ENCODE results near the gene OR51B2. TPM values are rescaled to one million over a fixed set of nuclear protein-coding genes. Genes with fewer than 3 reads are reported as not detected.

OR51B2 gene
- polyA plus RNA-seq, 4 donors: not detected

DNA sequence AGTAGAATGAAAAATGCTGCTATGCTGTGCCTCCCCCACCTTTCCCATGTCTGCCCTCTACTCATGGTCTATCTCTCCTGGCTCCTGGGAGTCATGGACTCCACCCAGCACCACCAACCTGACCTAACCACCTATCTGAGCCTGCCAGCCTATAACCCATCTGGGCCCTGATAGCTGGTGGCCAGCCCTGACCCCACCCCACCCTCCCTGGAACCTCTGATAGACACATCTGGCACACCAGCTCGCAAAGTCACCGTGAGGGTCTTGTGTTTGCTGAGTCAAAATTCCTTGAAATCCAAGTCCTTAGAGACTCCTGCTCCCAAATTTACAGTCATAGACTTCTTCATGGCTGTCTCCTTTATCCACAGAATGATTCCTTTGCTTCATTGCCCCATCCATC is 39.5 kb downstream of the OR51B2 start:
- no peak for DNase-seq (ENCODE audit: low read depth in 4 of 4, low spot score in 2 of 4)

DNA sequence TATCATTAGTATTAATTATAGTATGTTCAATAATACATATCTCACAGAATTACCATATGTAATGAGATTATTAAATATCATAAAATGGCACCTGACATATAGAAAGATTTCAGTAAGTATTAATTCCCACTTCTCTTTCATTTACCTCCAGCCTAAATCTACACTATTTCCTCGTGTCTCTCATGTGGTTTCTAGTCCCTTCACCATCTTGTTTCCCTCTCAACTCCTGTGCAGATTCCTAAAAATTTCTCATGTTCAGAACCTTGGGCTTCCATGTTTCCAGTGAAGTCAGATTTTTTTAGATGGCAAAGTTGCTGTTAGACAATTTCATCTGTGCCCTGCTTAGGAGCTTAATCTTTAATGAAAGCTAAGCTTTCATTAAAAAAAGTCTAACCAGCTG is 40.2 kb downstream of the OR51B2 start:
- DNase-seq (ENCODE audit: low read depth in 4 of 4, low spot score in 2 of 4): no peak

DNA sequence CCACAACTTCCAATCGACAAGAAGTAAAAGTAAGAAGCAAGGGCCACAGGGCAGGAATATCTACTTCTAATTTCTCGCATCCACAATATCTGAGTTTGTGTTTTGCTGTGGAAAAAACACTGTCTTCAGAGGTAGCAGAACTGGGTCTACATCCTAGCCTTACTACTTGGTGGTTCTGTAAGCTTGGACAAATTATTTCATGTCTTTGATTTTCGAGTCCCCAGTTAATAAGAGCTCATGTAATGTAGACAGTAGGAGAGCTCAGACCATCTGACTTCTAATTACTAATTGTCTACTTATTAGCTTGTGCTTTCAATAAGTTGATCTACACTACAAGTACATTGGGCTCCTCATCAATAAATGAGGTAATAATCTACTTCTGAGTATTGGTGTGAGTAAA is 41.0 kb downstream of the OR51B2 start:
- no peak for DNase-seq (ENCODE audit: low read depth in 4 of 4, low spot score in 2 of 4)

DNA sequence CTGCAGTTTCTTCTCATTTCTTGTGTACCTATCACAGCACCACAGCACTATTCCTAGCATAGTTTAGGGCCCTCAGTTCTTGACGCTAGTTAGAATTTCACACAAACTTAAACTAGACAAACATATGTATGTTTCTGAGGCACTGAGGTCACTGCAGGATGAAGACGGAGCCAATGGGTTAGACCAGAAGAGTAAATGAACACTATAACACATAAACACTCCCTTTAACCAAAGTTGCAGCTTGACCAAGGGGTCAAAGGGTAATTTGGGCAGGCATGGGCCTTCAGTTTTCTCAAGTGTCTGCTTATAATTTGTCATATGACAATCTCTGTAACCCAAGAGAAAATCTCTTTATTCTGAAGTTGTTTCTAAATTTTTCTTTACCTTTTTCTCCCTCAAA is 41.5 kb downstream of the OR51B2 start:
- no peak for DNase-seq (ENCODE audit: low read depth in 4 of 4, low spot score in 2 of 4)

DNA sequence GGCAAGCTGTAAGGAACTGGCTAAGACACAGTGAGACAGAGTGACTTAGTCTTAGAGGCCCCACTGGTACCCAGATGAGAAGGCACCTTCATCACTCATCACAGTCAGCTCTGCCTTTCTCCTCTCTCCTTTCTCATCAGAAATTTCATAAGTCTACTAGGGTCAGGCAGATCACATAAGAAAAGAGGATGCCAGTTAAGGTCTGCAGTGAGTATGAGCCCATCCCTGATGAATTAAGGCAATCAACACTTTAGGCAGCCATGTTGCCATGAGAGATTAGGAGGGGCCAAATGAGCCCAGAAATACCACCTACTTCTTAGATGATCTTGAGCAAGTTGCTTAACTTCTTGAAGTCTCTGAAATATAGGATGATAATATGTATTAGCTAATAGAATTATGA is 42.5 kb downstream of the OR51B2 start:
- DNase-seq (ENCODE audit: low read depth in 4 of 4, low spot score in 2 of 4): no peak

DNA sequence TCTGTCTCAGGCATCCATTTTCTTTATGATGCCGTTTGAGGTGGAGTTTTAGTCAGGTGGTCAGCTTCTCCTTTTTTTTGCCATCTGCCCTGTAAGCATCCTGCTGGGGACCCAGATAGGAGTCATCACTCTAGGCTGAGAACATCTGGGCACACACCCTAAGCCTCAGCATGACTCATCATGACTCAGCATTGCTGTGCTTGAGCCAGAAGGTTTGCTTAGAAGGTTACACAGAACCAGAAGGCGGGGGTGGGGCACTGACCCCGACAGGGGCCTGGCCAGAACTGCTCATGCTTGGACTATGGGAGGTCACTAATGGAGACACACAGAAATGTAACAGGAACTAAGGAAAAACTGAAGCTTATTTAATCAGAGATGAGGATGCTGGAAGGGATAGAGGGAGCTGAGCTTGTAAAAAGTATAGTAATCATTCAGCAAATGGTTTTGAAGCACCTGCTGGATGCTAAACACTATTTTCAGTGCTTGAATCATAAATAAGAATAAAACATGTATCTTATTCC is 43.5 kb downstream of the OR51B2 start:
- no peak for DNase-seq (ENCODE audit: low read depth in 4 of 4, low spot score in 2 of 4)

DNA sequence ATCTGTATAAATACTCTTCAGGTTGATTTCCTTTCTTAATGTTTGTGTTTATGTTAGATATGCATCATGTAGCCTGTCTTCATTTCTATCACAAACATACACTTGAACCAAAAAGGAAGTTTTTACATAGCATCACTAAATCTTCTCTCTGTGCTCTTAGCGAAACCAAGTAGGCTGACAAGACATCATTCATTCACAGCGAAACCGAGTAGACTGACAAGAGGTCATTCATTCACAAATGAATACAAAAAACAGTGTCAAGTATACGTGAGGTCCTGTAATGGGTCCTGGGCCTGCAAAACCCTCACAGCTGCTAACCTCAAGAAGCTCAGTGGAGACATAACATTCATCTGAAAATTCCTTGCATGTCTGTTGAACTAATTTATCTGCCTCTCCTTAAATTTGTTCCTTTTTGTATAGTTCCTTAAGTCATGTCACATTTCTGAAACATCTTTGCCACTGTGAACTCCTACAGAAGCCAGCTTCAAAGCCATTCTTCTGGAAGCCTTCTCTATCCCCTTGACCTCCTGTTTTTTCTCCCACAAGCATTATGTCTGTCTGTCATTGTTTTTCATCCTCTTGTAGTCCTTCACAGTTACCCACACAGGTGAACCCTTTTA is 44.5 kb downstream of the OR51B2 start:
- no peak for DNase-seq (ENCODE audit: low read depth in 4 of 4, low spot score in 2 of 4)

DNA sequence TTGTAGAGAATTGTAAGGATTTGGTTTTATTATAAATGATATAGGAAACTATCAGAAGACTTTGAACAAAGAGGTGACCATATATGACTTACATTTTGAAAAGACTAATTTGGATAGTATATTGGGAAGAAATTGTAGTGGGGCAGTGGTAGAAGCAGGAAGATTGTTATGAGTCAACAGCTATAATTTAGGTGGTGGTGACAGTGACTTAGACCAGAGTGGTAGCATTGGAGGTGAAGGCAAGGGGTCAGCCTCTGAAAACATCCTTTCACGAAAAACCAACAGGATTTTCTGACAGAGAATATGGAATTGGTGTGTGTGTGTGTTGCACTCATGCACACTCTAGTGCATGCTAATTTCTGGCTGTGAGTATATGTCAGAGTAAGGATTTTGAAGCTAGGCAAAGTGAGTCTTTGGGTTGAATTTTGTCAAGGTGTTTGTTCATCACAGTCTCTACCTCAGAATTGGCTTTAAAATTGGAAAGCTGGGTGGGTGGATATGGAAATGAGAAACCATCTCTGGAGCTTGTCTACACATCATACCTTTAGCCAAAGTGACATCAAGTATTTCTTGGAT is 46.2 kb downstream of the OR51B2 start:
- no peak for DNase-seq (ENCODE audit: low read depth in 4 of 4, low spot score in 2 of 4)

DNA sequence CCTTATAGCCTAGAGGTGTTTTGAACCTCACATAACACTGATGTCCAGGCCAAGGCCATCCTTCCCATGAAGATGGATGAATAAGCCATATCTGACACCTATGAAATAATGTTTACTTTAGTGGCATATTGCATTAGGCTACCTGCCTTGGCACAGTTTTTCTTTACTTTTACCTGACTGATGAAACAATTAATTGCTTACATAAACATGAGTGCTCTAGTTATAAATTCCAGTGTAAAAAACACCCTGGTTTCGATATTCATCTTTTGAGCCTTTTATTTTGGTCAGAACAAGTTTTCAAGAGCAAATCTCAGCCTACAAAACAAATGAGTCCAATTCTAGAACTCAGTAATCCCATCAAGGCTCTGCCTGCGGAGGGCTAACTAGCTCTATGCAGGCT is 47.4 kb downstream of the OR51B2 start:
- DNase-seq (ENCODE audit: low read depth in 4 of 4, low spot score in 2 of 4): no peak

DNA sequence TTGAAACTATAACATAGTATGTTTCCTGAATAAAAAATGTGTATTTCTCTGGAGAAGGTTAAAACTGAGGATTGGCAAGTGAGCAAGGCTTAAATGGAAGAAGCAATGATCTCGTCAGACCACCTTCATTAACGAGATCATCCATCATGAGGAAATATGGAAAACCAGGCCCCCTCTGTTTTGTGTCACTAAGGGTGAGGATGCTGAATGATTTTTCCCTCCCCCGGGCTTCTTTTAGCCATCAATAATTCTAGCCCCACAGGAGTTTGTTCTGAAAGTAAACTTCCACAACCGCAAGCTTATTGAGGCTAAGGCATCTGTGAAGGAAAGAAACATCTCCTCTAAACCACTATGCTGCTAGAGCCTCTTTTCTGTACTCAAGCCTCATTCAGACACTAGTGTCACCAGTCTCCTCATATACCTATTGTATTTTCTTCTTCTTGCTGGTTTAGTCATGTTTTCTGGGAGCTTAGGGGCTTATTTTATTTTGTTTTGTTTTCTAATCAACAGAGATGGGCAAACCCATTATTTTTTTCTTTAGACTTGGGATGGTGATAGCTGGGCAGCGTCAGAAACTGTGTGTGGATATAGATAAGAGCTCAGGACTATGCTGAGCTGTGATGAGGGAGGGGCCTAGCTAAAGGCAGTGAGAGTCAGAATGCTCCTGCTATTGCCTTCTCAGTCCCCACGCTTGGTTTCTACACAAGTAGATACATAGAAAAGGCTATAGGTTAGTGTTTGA is 48.6 kb downstream of the OR51B2 start:
- DNase-seq (ENCODE audit: low read depth in 4 of 4, low spot score in 2 of 4): no peak

DNA sequence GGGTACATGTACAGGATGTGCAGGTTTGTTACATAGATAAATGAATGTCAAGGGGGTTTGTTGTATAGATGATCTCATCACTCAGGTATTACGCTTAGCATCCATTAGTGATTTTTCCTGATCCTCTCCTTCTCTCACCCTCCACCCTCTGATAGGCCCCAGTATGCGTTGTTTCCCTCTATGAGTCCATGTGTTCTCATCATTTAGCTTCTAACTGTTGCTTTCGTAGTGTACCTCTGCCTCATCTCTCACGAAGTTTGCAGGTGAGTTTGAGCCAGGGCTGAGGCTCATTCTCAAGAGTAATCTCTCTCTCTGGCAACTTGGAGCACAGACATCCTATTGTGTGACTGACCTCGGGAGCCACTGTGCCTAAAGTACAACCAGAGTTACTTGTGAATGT is 49.7 kb downstream of the OR51B2 start:
- no peak for DNase-seq (ENCODE audit: low read depth in 4 of 4, low spot score in 2 of 4)

Other genes with a start within 250 kb of the OR51B2 start
- gene OR52A5, start 185.9 kb downstream of the OR51B2 start, polyA plus RNA-seq (ENCODE audit: insufficient read length in 4 of 4): under 1 TPM in 1 of 4 donors, not detected in 3; 0.03 TPM
- gene OR52A1, start 169.5 kb downstream of the OR51B2 start, polyA plus RNA-seq (ENCODE audit: insufficient read length in 4 of 4): under 1 TPM in 3 of 4 donors, not detected in 1; 0.02 to 0.08 (median 0.05) TPM
- gene OR51V1, start 123.6 kb downstream of the OR51B2 start, polyA plus RNA-seq (ENCODE audit: insufficient read length in 4 of 4): not detected
- gene HBB, start 97.2 kb downstream of the OR51B2 start, polyA plus RNA-seq (ENCODE audit: insufficient read length in 4 of 4): 100 to 1,000 TPM in 3 of 4 donors, 10 to 100 TPM in 1; 91.1 to 212 (median 149) TPM
- 1 to 10 TPM; 1.2 to 4.1 (median 2.4) TPM for gene HBD, start 89.8 kb downstream of the OR51B2 start, polyA plus RNA-seq (ENCODE audit: insufficient read length in 4 of 4)
- gene HBG1, start 74.4 kb downstream of the OR51B2 start, polyA plus RNA-seq (ENCODE audit: insufficient read length in 4 of 4): 1 to 10 TPM; 3.5 to 7.1 (median 5.8) TPM
- gene HBG2, start 69.5 kb downstream of the OR51B2 start, polyA plus RNA-seq (ENCODE audit: insufficient read length in 4 of 4): 1,000 to 10,000 TPM; 1,196 to 3,386 (median 2,205) TPM
- gene HBE1, start 54.4 kb downstream of the OR51B2 start, polyA plus RNA-seq (ENCODE audit: insufficient read length in 4 of 4): 1 to 10 TPM; 3.6 to 9.8 (median 7.9) TPM
- gene OR51B4, start 22.4 kb downstream of the OR51B2 start, polyA plus RNA-seq (ENCODE audit: insufficient read length in 4 of 4): under 1 TPM in 2 of 4 donors, not detected in 2; 0.33 to 0.59 TPM
- gene OR51B5, start 19.2 kb upstream of the OR51B2 start, polyA plus RNA-seq (ENCODE audit: insufficient read length in 4 of 4): under 1 TPM; 0.17 to 0.92 (median 0.72) TPM
- not detected for gene OR51B6, start 27.2 kb upstream of the OR51B2 start, polyA plus RNA-seq (ENCODE audit: insufficient read length in 4 of 4)
- under 1 TPM in 2 of 4 donors, not detected in 2; 0.05 to 0.13 TPM for gene OR51M1, start 59.5 kb upstream of the OR51B2 start, polyA plus RNA-seq (ENCODE audit: insufficient read length in 4 of 4)
- under 1 TPM in 1 of 4 donors, not detected in 3; 0.09 TPM for gene OR51Q1, start 97.8 kb upstream of the OR51B2 start, polyA plus RNA-seq (ENCODE audit: insufficient read length in 4 of 4)
- gene OR51I1, start 117.2 kb upstream of the OR51B2 start, polyA plus RNA-seq (ENCODE audit: insufficient read length in 4 of 4): not detected
- under 1 TPM in 1 of 4 donors, not detected in 3; 0.04 TPM for gene OR51I2, start 125.0 kb upstream of the OR51B2 start, polyA plus RNA-seq (ENCODE audit: insufficient read length in 4 of 4)
- gene OR52D1, start 164.4 kb upstream of the OR51B2 start, polyA plus RNA-seq (ENCODE audit: insufficient read length in 4 of 4): not detected
- not detected for gene UBQLN3, start 185.7 kb upstream of the OR51B2 start, polyA plus RNA-seq (ENCODE audit: insufficient read length in 4 of 4)
- gene UBQLNL, start 192.4 kb upstream of the OR51B2 start, polyA plus RNA-seq (ENCODE audit: insufficient read length in 4 of 4): 1 to 10 TPM in 1 of 4 donors, under 1 TPM in 3; 0.30 to 1.0 (median 0.71) TPM
- gene OR52H1, start 224.2 kb upstream of the OR51B2 start, polyA plus RNA-seq (ENCODE audit: insufficient read length in 4 of 4): not detected